ENCODE data around the gene RS1.

The RS1 gene

GRCh38 chrX:18668071-18668835 is 3.7 kb downstream of the RS1 start:
- DNase-seq (ENCODE audit: low spot score): no peak

- no peak for DNase-seq (ENCODE audit: low spot score)
Measured at GRCh38 chrX:18666614-18667013, 5.3 kb downstream of the RS1 start.

- DNase-seq (ENCODE audit: low spot score): no peak
Measured at GRCh38 chrX:18664947-18665346, 7.0 kb downstream of the RS1 start.

- DNase-seq (ENCODE audit: low spot score): no peak
Measured at GRCh38 chrX:18661273-18661672, 10.6 kb downstream of the RS1 start.

- no peak for DNase-seq (ENCODE audit: low spot score)
Measured at GRCh38 chrX:18654875-18655836, 16.8 kb downstream of the RS1 start.

GRCh38 chrX:18652636-18653035 is 19.3 kb downstream of the RS1 start:
- no peak for DNase-seq (ENCODE audit: low spot score)

- no peak for DNase-seq (ENCODE audit: low spot score)
Measured at GRCh38 chrX:18650662-18651061, 21.2 kb downstream of the RS1 start.

GRCh38 chrX:18649498-18649951 is 22.4 kb downstream of the RS1 start:
- no peak for DNase-seq (ENCODE audit: low spot score)

GRCh38 chrX:18647621-18648020 is 24.3 kb downstream of the RS1 start:
- no peak for DNase-seq (ENCODE audit: low spot score)

- DNase-seq (ENCODE audit: low spot score): peak; percentile 17
Measured at GRCh38 chrX:18643853-18644252, 28.1 kb downstream of the RS1 start.

- DNase-seq (ENCODE audit: low spot score): no peak
Measured at GRCh38 chrX:18643243-18643642, 28.7 kb downstream of the RS1 start.

GRCh38 chrX:18640686-18641085 is 31.2 kb downstream of the RS1 start:
- DNase-seq (ENCODE audit: low spot score): no peak

- no peak for DNase-seq (ENCODE audit: low spot score)
Measured at GRCh38 chrX:18639280-18639679, 32.6 kb downstream of the RS1 start.

- no peak for DNase-seq (ENCODE audit: low spot score)
Measured at GRCh38 chrX:18638398-18638797, 33.5 kb downstream of the RS1 start.

- no peak for DNase-seq (ENCODE audit: low spot score)
Measured at GRCh38 chrX:18630934-18631333, 41.0 kb downstream of the RS1 start.

GRCh38 chrX:18624599-18624998 is 47.3 kb downstream of the RS1 start:
- no peak for DNase-seq (ENCODE audit: low spot score)

GRCh38 chrX:18620349-18620748 is 51.6 kb downstream of the RS1 start:
- DNase-seq (ENCODE audit: low spot score): no peak

GRCh38 chrX:18619288-18619687 is 52.6 kb downstream of the RS1 start:
- no peak for DNase-seq (ENCODE audit: low spot score)

- DNase-seq (ENCODE audit: low spot score): peak; percentile 80
Measured at GRCh38 chrX:18617407-18617750, 54.5 kb downstream of the RS1 start.

GRCh38 chrX:18616688-18617406 is 55.1 kb downstream of the RS1 start:
- peak; percentile 2 for DNase-seq (ENCODE audit: low spot score)

- no peak for DNase-seq (ENCODE audit: low spot score)
Measured at GRCh38 chrX:18613930-18614639, 57.8 kb downstream of the RS1 start.

GRCh38 chrX:18607966-18608365 is 63.9 kb downstream of the RS1 start:
- no peak for DNase-seq (ENCODE audit: low spot score)

All from SW480 (cell line).